Measurements from ENCODE around the gene TRMT61B. TPM values are rescaled to one million over a fixed set of nuclear protein-coding genes. Genes with fewer than 3 reads are reported as not detected.
A peak's percentile ranks its signal among the peaks of the same experiment; 100 is the strongest.

TRMT61B gene
- total and polyA plus RNA-seq, 9 of the 15 experiments (the other 6 are each of a cell fraction or from before 2014, with no cell fraction given): 13.2 to 28.3 (median 19.5) TPM

GRCh38 chr2:28870146-28870891 is at the start of gene TRMT61B (continued):
- no peak for TF ChIP-seq ZNF609 (CRISPR knock-in tag; IDR thresholded peaks at IDR 0.05; ENCODE audit: borderline replicate concordance)
- TF ChIP-seq CCNT2 (IDR thresholded peaks at IDR 0.05; ENCODE audit: borderline replicate concordance, extremely low read depth, insufficient read length, low read depth, low read length): peak; percentile 70
- TF ChIP-seq ZBTB7A (IDR thresholded peaks at IDR 0.05; ENCODE audit: borderline replicate concordance, control insufficient read depth, low read depth, low read length): peak; percentile 62; the same call in 1 of the 2 replicates
- 0 out of 2 replicates have a peak, but pooled peaks have one; percentile 29 for TF ChIP-seq NCOA1 (IDR thresholded peaks at IDR 0.05; ENCODE audit: low read depth)
- TF ChIP-seq ARNT (IDR thresholded peaks at IDR 0.05): 0 out of 4 replicates have a peak, but pooled peaks of 1 of the 2 experiments have one; percentile 31
- no peak for TF ChIP-seq CHCHD3 (CRISPR knock-in tag; IDR thresholded peaks at IDR 0.05)
- TF ChIP-seq POLR2G (IDR thresholded peaks at IDR 0.05; ENCODE audit: low read depth, low read length): peak; percentile 95
- 0 out of 2 replicates have a peak, but pooled peaks have one; percentile 12 for TF ChIP-seq TAF7 (tag; IDR thresholded peaks at IDR 0.05)
- no peak for TF ChIP-seq FOXP1 (CRISPR knock-in tag; IDR thresholded peaks at IDR 0.05)
- TF ChIP-seq DACH1 (IDR thresholded peaks at IDR 0.05; ENCODE audit: partially characterized antibody): peak; percentile 68
- TF ChIP-seq L3MBTL2 (IDR thresholded peaks at IDR 0.05): peak; percentile 87
- 0 out of 2 replicates have a peak, but pooled peaks have one; percentile 46 for TF ChIP-seq KLF1 (tag; IDR thresholded peaks at IDR 0.05)
- peak; percentile 54; the same call in 1 of the 2 replicates for TF ChIP-seq GABPB1 (CRISPR knock-in tag; IDR thresholded peaks at IDR 0.05)
- peak; percentile 63; the same call in 1 of the 2 replicates for TF ChIP-seq CTBP1 (IDR thresholded peaks at IDR 0.05; ENCODE audit: borderline replicate concordance)
- peak; percentile 89 for TF ChIP-seq SP1 (CRISPR knock-in tag; IDR thresholded peaks at IDR 0.05)
- TF ChIP-seq NRF1 (conservative IDR thresholded peaks at IDR 0.05 in 1 of 2, IDR thresholded peaks at IDR 0.05 in 1 of 2): peak; percentile 96 to 97
- peak; percentile 51 for TF ChIP-seq ASH1L (IDR thresholded peaks at IDR 0.05; ENCODE audit: borderline replicate concordance, low read depth, partially characterized antibody)
- TF ChIP-seq ZNF511 (CRISPR knock-in tag; IDR thresholded peaks at IDR 0.05): peak; percentile 37; the same call in 1 of the 2 replicates
- TF ChIP-seq MAX (CRISPR knock-in tag; IDR thresholded peaks at IDR 0.05): peak; percentile 95
- TF ChIP-seq SMARCC2 (IDR thresholded peaks at IDR 0.05; ENCODE audit: low read depth): peak; percentile 19; the same call in 1 of the 2 replicates
- TF ChIP-seq TBP (optimal IDR thresholded peaks at IDR 0.05; ENCODE audit: low read depth, low read length): peak; percentile 86
- peak; percentile 97 for TF ChIP-seq SUPT5H (IDR thresholded peaks at IDR 0.05)
